GM12878 (cell line): ENCODE measurements around the gene SLC4A2. TPM values are rescaled to one million over a fixed set of nuclear protein-coding genes. Genes with fewer than 3 reads are reported as not detected.

Experiments
- ATAC-seq: fragments of 200-7000 bp; cut with Tn5 transposase; 3 replicates; pipeline ENCODE4 v1.9.1; 2020; ENCODE audit warnings: mild to moderate bottlenecking, moderate library complexity
- BruUV-seq: library from RNA; stranded (reverse); fragments of 400-500 nt; replicated peaks from 2 replicates; lab custom pipeline; 2021; lab: Mats Ljungman, UMichigan
- CTCF ChIA-PET: fragments of 300-600 bp; sonication (Branson Sonifier 250); formaldehyde crosslinking; extraction: SDS; loops from one replicate; lab custom pipeline; 2021; ENCODE audit warnings: inconsistent platforms; lab: Yijun Ruan, JAX
- POLR2A ChIA-PET: fragments of 350-600 bp; formaldehyde crosslinking; extraction: SDS; loops from one replicate; lab custom pipeline; 2021; ENCODE audit warnings: inconsistent platforms; lab: Charles Lee
- RAD21 ChIA-PET: fragments of 300-600 bp; sonication (Branson Sonifier 250); formaldehyde crosslinking; loops from one replicate; lab custom pipeline; 2023; ENCODE audit warnings: antibody characterized with exemption; ENCODE audit not compliant: unreplicated experiment; lab: Charles Lee
- SMC1A ChIA-PET: fragments of 300-600 bp; sonication (Branson Sonifier 250); formaldehyde crosslinking; loops from one replicate; lab custom pipeline; 2023; ENCODE audit not compliant: unreplicated experiment, uncharacterized antibody; lab: Charles Lee
- DNase-seq: peaks from one replicate; pipeline ENCODE4 v3.0.0-alpha.2; 2011; ENCODE audit warnings: low read depth, low spot score
- FAIRE-seq: peaks from 3 replicates; lab custom pipeline; 2011; peaks lifted over from hg19 to GRCh38; lab: Jason Lieb, UNC
- H2AFZ ChIP-seq: 2 replicates; pipeline ENCODE4 v1.6.0; 2011; ENCODE audit warnings: low read depth, low read length, control low read depth; ENCODE audit not compliant: control insufficient read depth
- H3K27ac ChIP-seq: 2 replicates; pipeline ENCODE4 v1.5.1; 2011; ENCODE audit warnings: control low read depth; ENCODE audit not compliant: control insufficient read depth, insufficient read depth
- H3K27me3 ChIP-seq, 2 experiments: replicated peaks in 1 of 2; 2 replicates each; pipeline versions ENCODE4 v1.6.0 to v1.6.1; 2011; ENCODE audit warnings: low read length in 1 of 2; ENCODE audit not compliant: control insufficient read depth in 2 of 2, insufficient read depth in 2 of 2
- H3K36me3 ChIP-seq, 2 experiments: 2 replicates each; pipeline ENCODE4 v1.5.1; 2011; ENCODE audit warnings: low read length in 1 of 2; ENCODE audit not compliant: control insufficient read depth in 2 of 2, insufficient read depth in 2 of 2
- H3K4me1 ChIP-seq: 2 replicates; pipeline ENCODE4 v1.6.1; 2011; ENCODE audit warnings: mild to moderate bottlenecking, low read length, moderate library complexity, mixed read lengths; ENCODE audit not compliant: control insufficient read depth, insufficient read depth
- H3K4me2 ChIP-seq: 2 replicates; pipeline ENCODE4 v1.6.0; 2011; ENCODE audit warnings: control low read depth; ENCODE audit not compliant: control insufficient read depth, insufficient read depth
- H3K4me3 ChIP-seq: fragments of 200-600 bp; sonication (generic); 2 replicates; pipeline ENCODE4 v1.5.1; 2016
- H3K79me2 ChIP-seq: 2 replicates; pipeline ENCODE4 v1.6.0; 2011; ENCODE audit warnings: low read length; ENCODE audit not compliant: control insufficient read depth, insufficient read depth
- H3K9ac ChIP-seq: 2 replicates; pipeline ENCODE4 v1.8.0; 2011; ENCODE audit warnings: low read length, control low read depth, mixed read lengths; ENCODE audit not compliant: control insufficient read depth, insufficient read depth
- H3K9me3 ChIP-seq: replicated peaks from 3 replicates; pipeline ENCODE4 v1.5.1; 2011; ENCODE audit warnings: mild to moderate bottlenecking, low read length; ENCODE audit not compliant: control insufficient read depth, insufficient read depth
- H4K20me1 ChIP-seq: 2 replicates; pipeline ENCODE4 v1.6.0; 2011; ENCODE audit not compliant: control insufficient read depth, insufficient read depth
- ATF3 ChIP-seq: IDR thresholded peaks from 2 replicates; pipeline ENCODE4 v1.6.1; 2011; ENCODE audit warnings: low read depth, mild to moderate bottlenecking, low read length, moderate library complexity, borderline replicate concordance; ENCODE audit errors: extremely low read depth
- ATF7 ChIP-seq: fragments of 450-650 bp; IDR thresholded peaks from 2 replicates; pipeline ENCODE4 v1.6.1; 2016; ENCODE audit warnings: low read depth, mild to moderate bottlenecking
- BCL11A ChIP-seq: IDR thresholded peaks from 2 replicates; pipeline ENCODE4 v1.6.1; 2011; ENCODE audit warnings: low read depth, low read length
- BRCA1 ChIP-seq: IDR thresholded peaks from 2 replicates; pipeline ENCODE4 v1.6.1; 2011; ENCODE audit warnings: low read depth, low read length, improper control_type of control experiment
- CBX3 ChIP-seq: fragments of 200-600 bp; sonication (generic); IDR thresholded peaks from 2 replicates; pipeline ENCODE4 v1.6.1; 2016; ENCODE audit warnings: low read depth, borderline replicate concordance
- EP300 ChIP-seq, 2 experiments: fragments of 150-350 bp in 1 of 2; IDR thresholded peaks; 2 replicates each; pipeline ENCODE4 v1.6.1; 2011 to 2012; ENCODE audit warnings: low read depth in 2 of 2, low read length in 2 of 2, borderline replicate concordance in 1 of 2, improper control_type of control experiment in 1 of 2, inconsistent platforms in 1 of 2; ENCODE audit not compliant: control insufficient read depth in 1 of 2
- FOXM1 ChIP-seq: IDR thresholded peaks from 2 replicates; pipeline ENCODE4 v1.6.1; 2012; ENCODE audit warnings: low read depth, mild to moderate bottlenecking, inconsistent platforms, low read length, moderate library complexity
- KDM1A ChIP-seq: fragments of 200-600 bp; sonication (generic); IDR thresholded peaks from 2 replicates; pipeline ENCODE4 v1.6.1; 2016; ENCODE audit warnings: borderline replicate concordance
- MYB ChIP-seq: fragments of 150-350 bp; IDR thresholded peaks from 2 replicates; pipeline ENCODE4 v1.6.1; 2014; ENCODE audit warnings: mild to moderate bottlenecking, low read depth, low read length, borderline replicate concordance
- PAX8 ChIP-seq: fragments of 450-650 bp; IDR thresholded peaks from 2 replicates; pipeline ENCODE4 v1.6.1; 2017; ENCODE audit warnings: mild to moderate bottlenecking, moderate library complexity
- RFX5 ChIP-seq: IDR thresholded peaks from 2 replicates; pipeline ENCODE4 v1.6.1; 2011; ENCODE audit warnings: low read depth, low read length, improper control_type of control experiment
- TAF1 ChIP-seq: IDR thresholded peaks from 2 replicates; pipeline ENCODE4 v1.6.1; 2011; ENCODE audit warnings: mild to moderate bottlenecking, low read depth, low read length, borderline replicate concordance
- TARDBP ChIP-seq: IDR thresholded peaks from 2 replicates; pipeline ENCODE4 v1.6.1; 2016; ENCODE audit warnings: borderline replicate concordance
- ZNF24 ChIP-seq: fragments of 450-650 bp; IDR thresholded peaks from 2 replicates; pipeline ENCODE4 v1.6.1; 2017; ENCODE audit warnings: antibody characterized with exemption, mild to moderate bottlenecking
- WGBS: methylation state at CpG from one replicate; pipeline ENCODE4 v1.1.6; 2016; ENCODE audit warnings: low lambda C conversion rate; ENCODE audit not compliant: insufficient replicate concordance, insufficient coverage; ENCODE audit errors: missing lambda C conversion rate; 5-methylcytosine and 5-hydroxymethylcytosine counted together
- in situ Hi-C: fragments of 300-500 bp; cut with MboI; formaldehyde crosslinking; loops from 9 replicates; pipeline ENCODE4 v1.14.3; 2018; ENCODE audit warnings: mixed read lengths
- intact Hi-C: fragments of 100-400 bp; cut with micrococcal nuclease; formaldehyde crosslinking; loops from one replicate; pipeline ENCODE4 v1.14.2; 2022; ENCODE audit not compliant: unreplicated experiment
- polyA plus RNA-seq, 11 experiments: library from polyadenylated mRNA; depleted of rRNA in 4 of 11; unstranded in 6 of 11; stranded (reverse) in 5 of 11; fragments of >200 nt; fragmentation: Nextera tagmentation in 4 of 11; fragmentation: Illumina TruSeq in 1 of 11; extraction: Ambion mirVana in 4 of 11; extraction: Trizol in 1 of 11; gene quantifications; 1 replicate in 1 of 11; 2 replicates in 10 of 11; pipeline versions ENCODE4 v1.2.1 to v1.2.3, GENCODE V29; 2011 to 2016; ENCODE audit warnings: inconsistent platforms in 2 of 11, missing spikeins in 2 of 11, low read depth in 1 of 11
- total RNA-seq, 4 experiments: library from RNA; depleted of rRNA in 3 of 4; stranded (reverse); fragments of >200 nt in 3 of 4; fragmentation: Illumina TruSeq in 1 of 4; extraction: Trizol in 1 of 4; gene quantifications; 2 replicates each; pipeline versions ENCODE4 v1.2.1 to v1.2.3, GENCODE V29; 2013 to 2021

The SLC4A2 gene
- total and polyA plus RNA-seq, 10 of the 15 experiments (the other 5 are each of a cell fraction or from before 2014, with no cell fraction given), result 2.7 to 78.6 (median 30.1) TPM

- Histone ChIP-seq H3K4me2 (no peak overlapping the region), H3K27ac (no peak overlapping the region), H4K20me1 (no peaks in the 10 kb centered on the region), H3K9ac (no peak overlapping the region), H3K4me1 (peaks cover 6% of the 10 kb centered on the region), H3K79me2 (no peaks in the 10 kb centered on the region), H2AFZ (no peak overlapping the region), H3K9me3 (no peaks in the 10 kb centered on the region), H3K36me3 (no peaks in the 10 kb centered on the region), H3K27me3 (no peaks in the 10 kb centered on the region; a peak in 1 of 4 replicates), H3K4me3 (no peak overlapping the region)
- SMC1A ChIA-PET, result no interaction called here
- CTCF ChIA-PET, result interaction anchor here (0.7 to 1.1 kb wide), 2 partner anchors 135 to 351 kb away, joined by 3 read pairs; no protein-coding TSS in a partner anchor
- 45% methylated on average over 6 of the region's 6 CpGs for WGBS
- FAIRE-seq, result no peak
- intact Hi-C loops (loop anchor here (5.0 kb wide), 1 partner anchor 100 kb away; no protein-coding TSS in a partner anchor), in situ Hi-C loops (no loop called here)
- BruUV-seq, result no TSS peak
- RAD21 ChIA-PET, result no interaction called here
- no peak for ATAC-seq
- no peak for TF ChIP-seq EP300 (IDR thresholded peaks at IDR 0.05; ENCODE audit: borderline replicate concordance in 1 of 2, control insufficient read depth in 1 of 2, low read depth in 2 of 2, low read length in 2 of 2)
- no peak for TF ChIP-seq ATF3
- no peak for TF ChIP-seq TARDBP
- no peak for TF ChIP-seq ZNF24
- TF ChIP-seq MYB, result no peak
- TF ChIP-seq CBX3, result no peak
- TF ChIP-seq TAF1, result no peak
- no peak for TF ChIP-seq BCL11A
- TF ChIP-seq PAX8, result no peak
- TF ChIP-seq RFX5, result no peak
- TF ChIP-seq ATF7, result no peak
- no peak for TF ChIP-seq FOXM1
- TF ChIP-seq KDM1A, result no peak
- TF ChIP-seq BRCA1, result no peak
- POLR2A ChIA-PET, result no interaction called here
- DNase-seq, result no peak
Observed at GRCh38 chr7:151012031-151012692, 47.2 kb upstream of the SLC4A2 start.
